GM19452 (cell line): ENCODE measurements around the gene CST1.

Experiments used
- ATAC-seq: cut with Tn5 transposase; IDR thresholded peaks from one replicate; pipeline ENCODE4 v1.9.1; 2021; ENCODE audit not compliant: unreplicated experiment

Gene CST1

GRCh38 chr20:23710771-23711170, 40.0 kb downstream of the CST1 start:
- ATAC-seq = no peak

DNA sequence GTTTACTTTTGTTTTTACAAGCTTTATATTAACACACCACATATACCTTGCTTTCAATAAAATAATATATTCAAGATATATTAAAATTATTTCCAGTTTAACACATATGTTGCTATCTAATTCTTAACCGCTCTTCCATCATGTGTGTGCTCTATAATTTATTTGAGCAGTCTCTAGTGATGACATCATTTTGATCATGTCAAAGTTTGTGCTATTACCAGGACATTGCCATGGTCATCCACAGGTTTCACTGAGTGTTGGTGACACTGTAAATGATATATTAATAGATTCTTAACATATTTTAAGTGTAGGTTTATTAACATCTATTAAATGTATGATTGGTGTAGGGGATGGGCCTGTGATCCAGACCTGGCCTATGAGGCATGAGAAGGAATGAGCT, 44.8 kb downstream of the CST1 start:
- ATAC-seq = no peak

- ATAC-seq = no peak
Measured at GRCh38 chr20:23702021-23702420, 48.7 kb downstream of the CST1 start.

DNA sequence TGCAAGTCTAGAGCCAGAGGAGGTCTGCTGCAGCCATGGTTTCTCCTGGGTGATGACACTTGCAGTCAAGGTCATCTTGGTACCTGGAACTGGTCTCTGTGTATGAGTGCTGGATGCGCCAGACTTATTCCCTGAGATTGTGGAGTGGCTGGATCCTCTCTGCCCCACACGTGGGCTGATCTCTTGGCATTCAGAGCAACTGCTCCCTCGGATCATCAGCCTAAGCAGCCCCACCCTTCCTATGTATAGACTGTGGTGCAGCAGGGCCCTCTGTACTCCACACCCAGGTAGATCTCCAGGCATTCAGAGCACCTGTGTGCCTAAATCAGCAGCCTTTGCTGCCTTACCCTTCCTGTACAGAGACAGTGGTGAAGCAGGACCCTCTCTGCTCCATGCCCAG, 49.8 kb downstream of the CST1 start:
- ATAC-seq = no peak

GRCh38 chr20:23697947-23698346, 52.8 kb downstream of the CST1 start:
- ATAC-seq = no peak
